GM19043 (cell line): ENCODE data around the gene TICRR.

ENCODE experiments used
- ATAC-seq: cut with Tn5 transposase; IDR thresholded peaks from one replicate; pipeline ENCODE4 v1.9.1; 2021; ENCODE audit warnings: low read depth; ENCODE audit not compliant: unreplicated experiment

The TICRR gene

GRCh38 chr15:89627256-89627970 lies 52.1 kb downstream of the TICRR start:
- ATAC-seq, result no peak

DNA sequence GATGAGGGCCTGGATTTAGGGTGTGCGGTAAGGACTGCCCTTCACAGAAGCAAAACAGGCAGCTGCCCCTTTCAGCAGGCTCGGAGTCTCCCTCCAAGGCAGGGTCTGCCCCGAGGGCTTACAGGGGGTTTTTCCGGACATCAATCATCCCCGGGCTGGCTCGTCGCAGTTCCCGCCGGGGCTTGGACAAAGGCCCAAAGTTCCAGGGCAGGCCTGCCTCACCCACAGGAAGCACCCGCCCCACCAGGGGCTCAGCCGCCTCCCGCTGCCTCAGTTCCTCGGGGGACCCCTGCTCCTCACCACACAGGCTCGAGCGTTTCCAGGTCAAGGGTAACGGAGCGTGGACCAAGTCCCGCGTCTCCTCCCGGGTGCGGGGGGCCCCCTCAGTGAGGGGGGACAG lies 53.0 kb downstream of the TICRR start:
- no peak for ATAC-seq

- ATAC-seq, result no peak
Observed at GRCh38 chr15:89628806-89629715, 53.8 kb downstream of the TICRR start.

DNA sequence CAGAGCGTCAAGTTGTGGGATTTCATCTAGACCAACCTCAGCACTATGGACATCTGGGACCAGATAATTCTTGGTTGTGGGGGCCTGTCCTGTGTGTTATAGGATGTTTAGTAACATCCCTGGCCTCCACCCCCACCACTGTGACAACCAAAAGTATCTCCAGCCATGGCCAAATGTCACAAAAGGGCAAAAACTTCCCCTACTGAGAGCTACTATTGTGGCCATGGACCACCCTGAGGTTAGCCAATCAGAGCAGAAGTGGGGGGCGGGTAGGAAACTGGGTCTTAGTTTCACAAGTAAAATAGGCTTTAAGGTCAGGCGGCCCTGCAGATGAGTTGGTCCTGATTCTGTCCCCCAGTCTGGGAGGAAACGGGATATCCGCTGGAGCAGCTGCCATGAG lies 54.6 kb downstream of the TICRR start:
- ATAC-seq, result no peak

DNA sequence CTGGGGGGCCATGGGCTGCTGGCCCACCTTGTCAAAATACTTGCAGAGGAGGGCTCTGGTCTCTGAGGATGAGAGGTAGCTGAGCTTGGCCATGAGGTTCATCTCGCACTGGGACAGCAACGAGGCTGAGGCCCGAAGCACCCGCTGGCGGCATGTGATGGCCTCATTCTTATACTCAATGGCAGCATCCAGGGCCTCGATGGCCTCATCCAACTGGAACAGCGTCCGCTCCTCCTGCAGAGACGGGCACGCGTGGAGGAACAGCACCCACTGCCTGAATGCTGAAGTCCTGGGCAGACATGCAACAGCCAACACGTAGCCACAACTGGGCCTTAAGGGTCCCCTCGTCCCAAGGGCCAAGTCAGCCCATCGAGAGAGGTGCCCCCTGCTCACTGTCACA lies 55.0 kb downstream of the TICRR start:
- ATAC-seq, result no peak

DNA sequence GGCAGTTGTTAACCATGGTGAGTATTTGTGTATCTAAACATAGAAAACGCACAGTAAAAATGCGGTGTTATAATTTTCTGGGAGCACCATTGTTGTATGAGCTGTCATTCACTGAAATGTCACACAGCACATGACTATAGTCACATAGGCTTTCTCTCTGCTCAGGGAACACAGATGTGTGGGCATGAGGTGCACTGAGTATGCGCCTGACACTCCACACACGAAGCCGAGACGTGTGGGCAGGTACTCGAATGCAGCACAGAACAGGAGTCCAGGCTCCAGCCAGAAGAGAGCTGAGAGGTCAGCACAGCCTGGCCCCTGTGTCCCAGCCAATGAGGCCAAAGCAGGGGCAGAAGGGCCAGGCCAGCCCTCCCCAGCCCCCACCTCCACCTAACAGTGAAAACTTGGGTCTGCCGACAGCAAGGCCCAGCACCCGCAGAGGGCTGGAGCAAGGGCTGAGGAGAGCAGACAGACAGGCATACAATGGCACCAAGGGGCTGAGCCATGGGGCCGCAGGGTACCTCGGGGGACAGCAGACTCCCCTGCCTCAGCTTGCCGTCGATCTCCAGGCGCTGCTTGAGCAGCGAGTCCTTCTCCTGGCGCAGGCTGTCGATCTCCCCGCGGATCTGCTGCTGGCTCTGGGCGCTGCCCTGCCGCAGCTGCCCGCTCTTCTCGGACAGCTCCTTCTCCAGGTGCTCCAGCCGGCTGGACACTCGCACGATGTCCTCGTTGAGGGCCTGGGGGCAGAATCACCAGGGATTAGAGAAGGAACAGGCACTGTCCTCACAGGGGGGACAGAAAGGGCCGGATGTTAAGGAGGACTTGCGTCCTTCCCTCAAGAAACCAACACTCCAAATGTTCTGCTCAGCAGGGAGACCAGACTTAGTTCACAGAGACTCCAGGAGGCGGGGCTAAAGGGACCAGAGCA lies 56.0 kb downstream of the TICRR start:
- ATAC-seq, result no peak

GRCh38 chr15:89631902-89632264 lies 56.6 kb downstream of the TICRR start:
- ATAC-seq, result no peak

DNA sequence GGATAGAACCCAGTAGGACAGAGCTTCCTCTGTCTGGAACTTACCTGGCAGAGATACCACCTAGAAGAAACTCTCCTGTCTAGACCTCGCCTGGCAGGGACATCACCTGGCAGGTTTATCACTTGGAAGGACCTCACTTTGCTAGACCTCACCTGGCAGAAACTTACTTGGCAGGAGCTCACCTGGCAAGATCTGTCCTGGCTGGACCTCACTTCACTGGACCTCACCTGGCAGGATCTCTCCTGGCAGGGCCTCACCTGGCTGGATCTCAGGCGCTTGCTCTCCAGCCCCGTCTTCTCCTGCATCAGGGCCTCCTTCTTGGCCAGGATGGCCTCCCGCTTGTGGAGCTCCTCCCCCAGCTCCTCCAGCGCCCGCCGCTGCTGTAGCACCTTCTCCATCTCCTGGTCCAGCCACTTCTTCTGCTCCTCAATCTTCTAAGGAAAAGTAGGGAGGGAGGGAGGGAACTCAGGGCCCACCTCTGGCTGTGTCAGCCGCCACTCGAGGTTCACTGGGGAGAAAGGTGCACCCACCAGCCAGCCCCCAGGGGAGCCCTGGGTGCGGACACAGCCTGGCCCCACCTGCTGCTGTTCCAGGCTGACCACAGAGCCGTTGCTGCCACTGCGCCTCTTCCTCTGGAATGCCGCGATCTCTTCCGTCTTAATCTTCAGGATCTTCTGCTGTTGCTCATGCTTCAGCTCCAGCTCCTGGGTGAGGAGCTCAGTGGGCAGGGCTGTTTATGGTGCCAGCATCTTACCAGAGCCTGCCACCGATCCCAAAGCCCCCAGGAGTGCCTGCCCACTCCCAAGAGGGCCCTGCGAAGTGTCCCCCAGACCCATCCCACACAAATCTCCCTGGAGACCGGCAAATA lies 57.5 kb downstream of the TICRR start:
- ATAC-seq, result no peak

- no peak for ATAC-seq
Observed at GRCh38 chr15:89633585-89633984, 58.3 kb downstream of the TICRR start.

DNA sequence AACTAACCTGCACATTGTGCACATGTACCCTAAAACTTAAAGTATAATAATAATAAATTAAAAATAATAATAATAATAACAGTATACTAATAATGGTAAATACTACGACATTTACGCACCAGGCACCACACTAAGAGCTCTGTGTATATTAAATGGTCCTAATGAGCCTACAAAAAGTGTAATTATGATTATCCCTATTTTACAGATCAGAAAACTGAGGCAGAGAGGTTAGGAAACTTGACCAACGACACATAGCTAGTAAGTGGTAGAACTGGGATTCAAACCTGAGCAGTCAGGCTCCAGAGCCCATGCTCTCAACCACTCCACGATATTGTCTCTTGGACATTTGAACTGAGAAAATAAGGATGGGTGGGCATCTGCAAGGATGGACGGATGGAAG lies 65.0 kb downstream of the TICRR start:
- no peak for ATAC-seq

DNA sequence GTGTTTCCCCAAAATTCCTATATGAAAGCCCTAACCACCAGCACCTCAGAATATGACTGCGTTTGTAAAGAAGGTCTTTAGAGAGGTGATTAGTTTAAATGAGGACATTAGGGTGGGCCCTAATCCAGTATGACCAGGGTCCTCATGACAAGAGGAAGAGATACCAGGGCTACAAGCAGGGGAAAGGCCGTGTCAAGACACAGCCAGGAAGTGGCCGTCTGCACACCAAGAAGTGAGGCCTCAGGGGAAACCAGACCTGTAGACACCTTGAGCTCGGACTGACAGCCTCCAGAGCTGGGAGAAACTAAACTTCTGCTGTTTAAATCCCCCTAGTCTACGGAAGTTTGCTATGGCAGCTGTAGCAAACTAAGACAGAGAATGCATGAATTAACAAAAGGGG lies 65.8 kb downstream of the TICRR start:
- ATAC-seq, result no peak

DNA sequence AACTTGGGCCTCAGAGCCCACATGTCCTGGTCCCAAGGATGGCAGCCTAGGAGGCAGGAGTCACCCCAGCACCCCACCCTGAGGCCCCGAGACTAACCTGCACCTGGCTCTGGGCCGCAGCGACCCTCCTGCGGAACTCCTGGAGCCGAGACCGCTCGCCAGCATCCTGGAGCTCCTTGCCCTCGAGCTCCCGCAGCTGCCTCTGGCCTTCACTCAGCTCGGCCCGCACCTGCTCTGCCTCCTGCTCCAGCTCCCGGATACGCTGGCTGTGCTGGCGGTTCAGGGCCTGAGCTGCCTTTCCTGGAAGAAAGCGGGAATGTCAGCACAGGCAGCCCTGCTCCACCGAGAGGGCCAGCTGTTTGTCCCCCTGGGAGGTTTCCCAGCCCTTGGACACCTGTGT lies 66.8 kb downstream of the TICRR start:
- ATAC-seq, result no peak

DNA sequence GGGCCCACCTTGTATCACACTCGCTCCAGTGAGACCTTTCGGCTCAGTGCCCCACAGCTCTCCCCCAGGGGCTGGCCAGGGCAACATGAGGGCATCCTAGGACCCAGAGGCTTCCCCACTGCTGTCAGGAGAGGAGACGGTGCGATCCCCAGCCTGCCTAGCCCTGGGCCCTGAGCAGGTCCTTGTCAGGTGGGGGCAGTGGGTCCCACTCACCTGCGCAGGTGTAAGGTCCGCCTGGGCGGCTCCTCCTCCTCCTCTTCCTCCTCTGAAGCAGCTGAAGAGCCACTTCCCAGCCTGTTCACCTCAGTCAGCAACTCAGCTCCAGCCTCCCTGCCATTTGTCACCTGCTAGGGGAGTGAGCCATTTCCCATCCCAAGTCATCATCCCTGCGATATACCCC lies 70.4 kb downstream of the TICRR start:
- no peak for ATAC-seq

GRCh38 chr15:89646416-89647141 lies 71.3 kb downstream of the TICRR start:
- ATAC-seq, result no peak

DNA sequence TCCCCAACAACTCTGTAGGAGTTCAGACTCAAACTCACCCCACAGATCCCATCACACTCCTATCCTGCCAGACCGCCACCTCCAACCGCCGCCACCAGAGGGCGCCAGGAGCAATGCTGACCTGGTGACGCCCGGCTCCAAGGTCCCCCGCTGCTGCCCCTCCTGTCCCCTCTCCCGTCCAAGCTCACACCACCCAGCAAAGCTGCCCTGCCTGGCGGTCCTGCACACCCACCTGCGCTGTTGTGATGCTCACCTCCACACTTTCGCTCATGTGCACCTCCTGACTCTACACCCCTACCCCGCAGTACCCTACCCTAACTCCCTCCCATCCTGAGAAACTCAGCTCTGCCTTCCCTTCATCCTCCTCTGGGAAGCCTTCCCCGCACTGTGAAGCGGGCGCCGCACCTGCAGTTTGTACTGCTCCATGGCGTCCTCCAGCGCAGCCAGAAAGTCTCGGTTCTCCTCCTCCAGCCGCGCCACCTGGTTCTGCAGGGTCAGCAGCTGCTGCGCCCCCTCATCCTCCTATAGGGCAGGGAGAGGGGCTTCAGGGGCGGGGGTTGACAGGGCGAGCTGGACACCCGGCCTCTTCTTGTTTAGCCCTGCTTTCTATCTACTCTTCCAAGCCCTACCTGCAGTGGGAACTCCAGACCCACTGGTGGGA lies 72.1 kb downstream of the TICRR start:
- ATAC-seq, result no peak

- no peak for ATAC-seq
Observed at GRCh38 chr15:89648106-89649012, 73.1 kb downstream of the TICRR start.

DNA sequence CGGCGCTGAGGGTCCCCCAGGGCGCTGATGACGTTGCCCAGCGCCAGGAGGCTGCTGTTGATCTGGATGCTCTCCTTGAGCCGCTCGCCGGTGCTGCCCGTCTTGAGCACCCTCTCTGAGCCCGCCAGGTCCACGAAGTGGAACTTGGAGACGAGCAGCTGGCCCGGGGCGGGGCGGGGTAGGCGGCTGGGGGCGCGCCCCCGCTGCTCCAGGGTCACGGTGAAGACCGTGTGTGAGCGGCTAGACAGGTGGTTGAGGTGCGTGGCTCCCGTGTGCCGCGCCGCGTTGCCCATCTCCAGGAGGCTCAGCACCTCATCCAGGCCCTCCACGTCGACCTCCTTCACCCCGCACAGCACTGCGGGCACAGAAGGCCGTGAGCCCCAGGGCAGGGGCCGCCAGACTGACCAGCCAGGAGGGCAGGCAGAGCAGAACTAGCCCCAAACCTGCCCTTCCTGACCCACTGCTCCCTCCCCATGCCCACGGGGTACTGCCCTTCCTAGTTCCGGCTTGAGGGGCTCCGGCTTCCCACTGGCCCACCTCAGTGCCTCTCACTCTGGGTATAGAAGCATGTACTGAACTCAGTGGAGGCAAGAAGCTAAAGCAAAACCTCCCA lies 73.8 kb downstream of the TICRR start:
- no peak for ATAC-seq
